CD4-positive, alpha-beta memory T cell (primary cell): ENCODE data around the gene NRXN3. TPM values are rescaled to one million over a fixed set of nuclear protein-coding genes. Genes with fewer than 3 reads are reported as not detected.

Experiments
- CTCF ChIA-PET: fragments of 350-600 bp; sonication (Branson Sonifier 250); formaldehyde crosslinking; loops from one replicate; lab custom pipeline; 2021; ENCODE audit warnings: inconsistent platforms; ENCODE audit not compliant: partially characterized antibody; lab: Charles Lee
- POLR2A ChIA-PET: fragments of 350-600 bp; sonication (Branson Sonifier 250); formaldehyde crosslinking; loops from one replicate; lab custom pipeline; 2021; ENCODE audit not compliant: partially characterized antibody; lab: Charles Lee
- DNase-seq, 5 donors: peaks; one replicate each; pipeline versions ENCODE4 v3.0.0 to v3.0.0-alpha.2; 2020 to 2022; ENCODE audit warnings: mixed read lengths in 1 of 5
- H3K27ac ChIP-seq: one replicate; pipeline ENCODE4 v1.7.0; 2013; ENCODE audit warnings: low read depth, low read length
- H3K27me3 ChIP-seq: 2 replicates; pipeline ENCODE4 v1.7.0; 2013; ENCODE audit warnings: mild to moderate bottlenecking, low read length, moderate library complexity; ENCODE audit not compliant: insufficient read depth
- H3K36me3 ChIP-seq: 2 replicates; pipeline ENCODE4 v1.7.0; 2013; ENCODE audit warnings: mild to moderate bottlenecking, low read length, moderate library complexity; ENCODE audit not compliant: insufficient read depth
- H3K4me1 ChIP-seq: 2 replicates; pipeline ENCODE4 v1.7.0; 2013; ENCODE audit warnings: mild to moderate bottlenecking, low read length, moderate library complexity; ENCODE audit not compliant: insufficient read depth
- H3K4me3 ChIP-seq, 2 donors: one replicate each; pipeline ENCODE4 v1.7.0; 2013; ENCODE audit warnings: low read length in 2 of 2, mild to moderate bottlenecking in 1 of 2
- H3K9me3 ChIP-seq, 2 donors: one replicate each; pipeline ENCODE4 v1.7.0; 2013; ENCODE audit warnings: low read length in 2 of 2, control low read depth in 1 of 2; ENCODE audit not compliant: control insufficient read depth in 1 of 2
- H3K27ac Mint-ChIP-seq, 7 donors: one replicate each; pipeline ENCODE4 v1.8.0; 2020 to 2021; ENCODE audit warnings: mixed read lengths in 7 of 7, mild to moderate bottlenecking in 6 of 7, inconsistent platforms in 3 of 7, moderate library complexity in 3 of 7
- H3K27me3 Mint-ChIP-seq, 2 donors: one replicate each; pipeline ENCODE4 v1.8.0; 2020 to 2021; ENCODE audit warnings: mixed read lengths in 2 of 2
- H3K36me3 Mint-ChIP-seq, 2 donors: one replicate each; pipeline ENCODE4 v1.8.0; 2020 to 2021; ENCODE audit warnings: mixed read lengths in 2 of 2, inconsistent platforms in 1 of 2, mild to moderate bottlenecking in 1 of 2
- H3K4me1 Mint-ChIP-seq, 4 donors: one replicate each; pipeline ENCODE4 v1.8.0; 2020 to 2021; ENCODE audit warnings: mixed read lengths in 4 of 4, mild to moderate bottlenecking in 1 of 4
- H3K4me3 Mint-ChIP-seq, 8 donors: one replicate each; pipeline ENCODE4 v1.8.0; 2020 to 2021; ENCODE audit warnings: mixed read lengths in 8 of 8, mild to moderate bottlenecking in 7 of 8, moderate library complexity in 6 of 8, inconsistent platforms in 3 of 8
- H3K9me3 Mint-ChIP-seq, 8 donors: one replicate each; pipeline ENCODE4 v1.8.0; 2020 to 2021; ENCODE audit warnings: mixed read lengths in 8 of 8, mild to moderate bottlenecking in 5 of 8, inconsistent platforms in 3 of 8, moderate library complexity in 1 of 8
- intact Hi-C: fragments of 100-400 bp; cut with micrococcal nuclease; formaldehyde crosslinking; loops from one replicate; pipeline ENCODE4 v1.15.1; 2023
- polyA plus RNA-seq, 2 donors: library from polyadenylated mRNA; unstranded; fragments of 300-500 nt; fragmentation: Illumina TruSeq; gene quantifications; one replicate each; pipeline ENCODE4 v1.2.3, GENCODE V29; 2021
- total RNA-seq, 2 experiments: library from RNA; stranded (reverse); gene quantifications; one replicate each; pipeline ENCODE4 v1.2.3, GENCODE V29; 2021

Gene NRXN3
- total and polyA plus RNA-seq, 4 experiments from 2014 or later, result not detected

- ChIA-PET POLR2A (no interaction called here), CTCF (no interaction called here)
- DNase-seq, result no peak
- no peaks in the 10 kb centered on the region for H3K4me1 Mint-ChIP-seq
- H3K27ac ChIP-seq, result no peak overlapping the region
- no peaks in the 10 kb centered on the region for H3K27me3 ChIP-seq
- no peaks in the 10 kb centered on the region for H3K36me3 Mint-ChIP-seq
- peaks cover 0 to 7% (median 1%) of the 10 kb centered on the region in 8 donors for H3K9me3 Mint-ChIP-seq
- H3K4me1 ChIP-seq, result no peaks in the 10 kb centered on the region
- H3K27ac Mint-ChIP-seq, result no peak overlapping the region
- intact Hi-C loops, result no loop called here
- no peaks in the 10 kb centered on the region for H3K27me3 Mint-ChIP-seq
- no peak overlapping the region for H3K4me3 Mint-ChIP-seq
- H3K9me3 ChIP-seq, result no peaks in the 10 kb centered on the region
- H3K36me3 ChIP-seq, result no peaks in the 10 kb centered on the region
- H3K4me3 ChIP-seq, result no peak overlapping the region
These were observed 170.1 kb downstream of the NRXN3 start for GRCh38 chr14:78340250-78340649.

GRCh38 chr14:78341827-78342389, 171.7 kb downstream of the NRXN3 start:
- Mint-ChIP-seq H3K9me3 (peaks cover 0 to 7% (median 1%) of the 10 kb centered on the region in 8 donors), H3K4me3 (no peak overlapping the region), H3K36me3 (no peaks in the 10 kb centered on the region), H3K4me1 (no peaks in the 10 kb centered on the region), H3K27me3 (no peaks in the 10 kb centered on the region), H3K27ac (no peak overlapping the region)
- no peak overlapping the region for H3K27ac ChIP-seq
- intact Hi-C loops, result no loop called here
- no peaks in the 10 kb centered on the region for H3K36me3 ChIP-seq
- H3K9me3 ChIP-seq, result no peaks in the 10 kb centered on the region
- POLR2A ChIA-PET, result no interaction called here
- no peak overlapping the region for H3K4me3 ChIP-seq
- H3K4me1 ChIP-seq, result no peaks in the 10 kb centered on the region
- DNase-seq, result no peak
- CTCF ChIA-PET, result no interaction called here
- no peaks in the 10 kb centered on the region for H3K27me3 ChIP-seq

GRCh38 chr14:78342879-78343278, 172.7 kb downstream of the NRXN3 start:
- Histone ChIP-seq H3K4me3 (no peak overlapping the region), H3K27ac (no peak overlapping the region), H3K36me3 (no peaks in the 10 kb centered on the region), H3K4me1 (no peaks in the 10 kb centered on the region), H3K9me3 (no peaks in the 10 kb centered on the region), H3K27me3 (no peaks in the 10 kb centered on the region)
- POLR2A ChIA-PET, result no interaction called here
- Mint-ChIP-seq H3K27ac (no peak overlapping the region), H3K9me3 (peaks cover 0 to 5% (median 0%) of the 10 kb centered on the region in 8 donors), H3K27me3 (no peaks in the 10 kb centered on the region), H3K4me3 (no peak overlapping the region), H3K4me1 (no peaks in the 10 kb centered on the region), H3K36me3 (no peaks in the 10 kb centered on the region)
- CTCF ChIA-PET, result no interaction called here
- intact Hi-C loops, result no loop called here
- no peak for DNase-seq

- H3K4me3 Mint-ChIP-seq, result no peak overlapping the region
- ChIA-PET CTCF (no interaction called here), POLR2A (no interaction called here)
- peaks cover 0 to 4% (median 0%) of the 10 kb centered on the region in 8 donors for H3K9me3 Mint-ChIP-seq
- H3K27me3 ChIP-seq, result no peaks in the 10 kb centered on the region
- no peak overlapping the region for H3K4me3 ChIP-seq
- DNase-seq, result no peak
- H3K4me1 Mint-ChIP-seq, result no peaks in the 10 kb centered on the region
- no peaks in the 10 kb centered on the region for H3K4me1 ChIP-seq
- no peak overlapping the region for H3K27ac ChIP-seq
- H3K27me3 Mint-ChIP-seq, result no peaks in the 10 kb centered on the region
- intact Hi-C loops, result no loop called here
- H3K9me3 ChIP-seq, result no peaks in the 10 kb centered on the region
- H3K36me3 Mint-ChIP-seq, result no peaks in the 10 kb centered on the region
- no peaks in the 10 kb centered on the region for H3K36me3 ChIP-seq
- H3K27ac Mint-ChIP-seq, result no peak overlapping the region
These were observed 174.1 kb downstream of the NRXN3 start for GRCh38 chr14:78344290-78344689.

GRCh38 chr14:78345131-78345744, 175.1 kb downstream of the NRXN3 start:
- H3K27me3 Mint-ChIP-seq, result no peaks in the 10 kb centered on the region
- Histone ChIP-seq H3K27me3 (no peaks in the 10 kb centered on the region), H3K4me3 (no peak overlapping the region), H3K9me3 (no peaks in the 10 kb centered on the region), H3K4me1 (no peaks in the 10 kb centered on the region), H3K36me3 (no peaks in the 10 kb centered on the region), H3K27ac (no peak overlapping the region)
- H3K27ac Mint-ChIP-seq, result no peak overlapping the region
- peaks cover 0 to 7% (median 0%) of the 10 kb centered on the region in 8 donors for H3K9me3 Mint-ChIP-seq
- H3K4me3 Mint-ChIP-seq, result no peak overlapping the region
- no peaks in the 10 kb centered on the region for H3K4me1 Mint-ChIP-seq
- ChIA-PET POLR2A (no interaction called here), CTCF (no interaction called here)
- intact Hi-C loops, result no loop called here
- H3K36me3 Mint-ChIP-seq, result no peaks in the 10 kb centered on the region
- no peak for DNase-seq

- Histone ChIP-seq H3K4me1 (no peaks in the 10 kb centered on the region), H3K27me3 (no peaks in the 10 kb centered on the region), H3K4me3 (no peak overlapping the region), H3K36me3 (no peaks in the 10 kb centered on the region), H3K27ac (no peak overlapping the region), H3K9me3 (no peaks in the 10 kb centered on the region)
- Mint-ChIP-seq H3K36me3 (no peaks in the 10 kb centered on the region), H3K27me3 (no peaks in the 10 kb centered on the region), H3K4me3 (no peak overlapping the region), H3K4me1 (no peaks in the 10 kb centered on the region), H3K27ac (no peak overlapping the region), H3K9me3 (peaks cover 0 to 6% (median 0%) of the 10 kb centered on the region in 8 donors)
- DNase-seq, result no peak
- ChIA-PET POLR2A (no interaction called here), CTCF (no interaction called here)
- intact Hi-C loops, result no loop called here
These were observed 176.6 kb downstream of the NRXN3 start for GRCh38 chr14:78346747-78347146.

GRCh38 chr14:78355109-78355508, 184.9 kb downstream of the NRXN3 start:
- no peak overlapping the region for H3K4me3 ChIP-seq
- H3K27me3 Mint-ChIP-seq, result peaks cover 0 to 2% of the 10 kb centered on the region in 2 donors
- H3K4me1 Mint-ChIP-seq, result no peaks in the 10 kb centered on the region
- no peaks in the 10 kb centered on the region for H3K9me3 ChIP-seq
- no peak overlapping the region for H3K27ac ChIP-seq
- CTCF ChIA-PET, result no interaction called here
- no peak overlapping the region for H3K27ac Mint-ChIP-seq
- peaks cover 0 to 6% (median 0%) of the 10 kb centered on the region in 8 donors for H3K9me3 Mint-ChIP-seq
- H3K4me1 ChIP-seq, result no peaks in the 10 kb centered on the region
- no peaks in the 10 kb centered on the region for H3K36me3 ChIP-seq
- H3K4me3 Mint-ChIP-seq, result no peak overlapping the region
- no peaks in the 10 kb centered on the region for H3K27me3 ChIP-seq
- no peak for DNase-seq
- no peaks in the 10 kb centered on the region for H3K36me3 Mint-ChIP-seq
- POLR2A ChIA-PET, result no interaction called here
- intact Hi-C loops, result no loop called here
